Measurements from ENCODE around the gene LIN7B. TPM values are rescaled to one million over a fixed set of nuclear protein-coding genes. Genes with fewer than 3 reads are reported as not detected.

LIN7B gene
- total and polyA plus RNA-seq, 9 of the 15 experiments (the other 6 are each of a cell fraction or from before 2014, with no cell fraction given), result 0.89 to 15.7 (median 4.0) TPM

- TF ChIP-seq NFE2L1 (tag; IDR thresholded peaks at IDR 0.05; ENCODE audit: borderline replicate concordance, low read depth) (no peak), CBX8 (IDR thresholded peaks at IDR 0.05; ENCODE audit: borderline replicate concordance, extremely low read depth, low read depth, low read length, poor library complexity, severe bottlenecking) (no peak), MYC (IDR thresholded peaks at IDR 0.05; ENCODE audit: low read depth, low read length) (no peak; the same call in 1 of the 2 replicates), MYC (CRISPR knock-in tag; IDR thresholded peaks at IDR 0.05; ENCODE audit: borderline replicate concordance, low read depth) (no peak), ZFX (CRISPR knock-in tag; IDR thresholded peaks at IDR 0.05) (peak; percentile 0; the same call in 1 of the 2 replicates), PKNOX1 (IDR thresholded peaks at IDR 0.05) (peak; percentile 56; the same call in 1 of the 2 replicates), TRIM25 (IDR thresholded peaks at IDR 0.05; ENCODE audit: borderline replicate concordance) (no peak), GTF2A2 (tag; IDR thresholded peaks at IDR 0.05) (no peak), ZNF165 (CRISPR knock-in tag; IDR thresholded peaks at IDR 0.05; ENCODE audit: borderline replicate concordance) (no peak), TCF7 (IDR thresholded peaks at IDR 0.05; ENCODE audit: borderline replicate concordance) (no peak), THRAP3 (IDR thresholded peaks at IDR 0.05; ENCODE audit: borderline replicate concordance) (no peak), NR4A1 (CRISPR knock-in tag; IDR thresholded peaks at IDR 0.05) (no peak), NR4A1 (tag; IDR thresholded peaks at IDR 0.05) (peak; percentile 64; the same call in 1 of the 2 replicates), HDAC1 (IDR thresholded peaks at IDR 0.05) (peak in 1 of 2 experiments; percentile 38; a peak in 2 of 4 replicates), CBFA2T3 (IDR thresholded peaks at IDR 0.05) (peak; percentile 39; the same call in 1 of the 2 replicates), HNRNPUL1 (IDR thresholded peaks at IDR 0.05; ENCODE audit: low read length) (no peak), TBP (optimal IDR thresholded peaks at IDR 0.05; ENCODE audit: low read depth, low read length) (no peak), MEF2D (tag; conservative IDR thresholded peaks at IDR 0.05; ENCODE audit: low read depth) (no peak; the same call in 1 of the 2 replicates), TRIM24 (IDR thresholded peaks at IDR 0.05) (no peak; a peak in 1 of 4 replicates), ZNF134 (CRISPR knock-in tag; conservative IDR thresholded peaks at IDR 0.05) (no peak), MAFG (tag; conservative IDR thresholded peaks at IDR 0.05) (no peak), CHAMP1 (IDR thresholded peaks at IDR 0.05) (no peak), POU5F1 (IDR thresholded peaks at IDR 0.05; ENCODE audit: borderline replicate concordance, low read depth, low read length, partially characterized antibody) (no peak), EP400 (IDR thresholded peaks at IDR 0.05) (peak; percentile 1; the same call in 1 of the 2 replicates), FOSL1 (tag; conservative IDR thresholded peaks at IDR 0.05) (no peak)
Observed at GRCh38 chr19:49155820-49156346, 41.7 kb downstream of the LIN7B start (continued).
